ENCODE results near the gene PRR22.
A peak's percentile ranks its signal among the peaks of the same experiment; 100 is the strongest.

PRR22 gene

GRCh38 chr19:5790559-5791520 is 6.3 kb upstream of the PRR22 start, which contains the start of gene DUS3L:
Gene DUS3L, minus strand, starts transcription at chr19:5791163. Its CDS starts 22 bp downstream, at chr19:5791141.
- Histone ChIP-seq H3K27me3 (ENCODE audit: insufficient read depth, low read depth, severe bottlenecking) (no peaks in the 10 kb centered on the region), H3K36me3 (peaks cover 45% of the 10 kb centered on the region), H3K4me3 (ENCODE audit: low read depth, low read length) (peak within 1 kb of the TSS; percentile 94), H3K27ac (peak within 1 kb of the TSS; percentile 99), H3K9me3 (ENCODE audit: severe bottlenecking) (no peaks in the 10 kb centered on the region)
- peak; percentile 97 for DNase-seq
- no peak for TF ChIP-seq CTCF (IDR thresholded peaks at IDR 0.05; ENCODE audit: low read depth, low read length)

GRCh38 chr19:5789886-5790558 is 5.5 kb upstream of the PRR22 start:
- Histone ChIP-seq H3K27me3 (ENCODE audit: insufficient read depth, low read depth, severe bottlenecking) (no peaks in the 10 kb centered on the region), H3K4me3 (ENCODE audit: low read depth, low read length) (peak overlapping the region; percentile 94), H3K9me3 (ENCODE audit: severe bottlenecking) (no peaks in the 10 kb centered on the region), H3K36me3 (peaks cover 54% of the 10 kb centered on the region), H3K27ac (peak overlapping the region; percentile 99)
- TF ChIP-seq CTCF (IDR thresholded peaks at IDR 0.05; ENCODE audit: low read depth, low read length), result no peak
- no peak for DNase-seq

- no peak overlapping the region for H3K27ac ChIP-seq
- H3K36me3 ChIP-seq, result peaks cover 60% of the 10 kb centered on the region
- no peak for DNase-seq
- H3K4me3 ChIP-seq (ENCODE audit: low read depth, low read length), result no peak overlapping the region
- TF ChIP-seq CTCF (IDR thresholded peaks at IDR 0.05; ENCODE audit: low read depth, low read length), result no peak
- H3K27me3 ChIP-seq (ENCODE audit: insufficient read depth, low read depth, severe bottlenecking), result no peaks in the 10 kb centered on the region
- H3K9me3 ChIP-seq (ENCODE audit: severe bottlenecking), result no peaks in the 10 kb centered on the region
These were observed 4.8 kb upstream of the PRR22 start for GRCh38 chr19:5789351-5789761.

- H3K27ac ChIP-seq, result no peak overlapping the region
- peaks cover 60% of the 10 kb centered on the region for H3K36me3 ChIP-seq
- H3K4me3 ChIP-seq (ENCODE audit: low read depth, low read length), result no peak overlapping the region
- no peak for TF ChIP-seq CTCF (IDR thresholded peaks at IDR 0.05; ENCODE audit: low read depth, low read length)
- DNase-seq, result no peak
- no peaks in the 10 kb centered on the region for H3K27me3 ChIP-seq (ENCODE audit: insufficient read depth, low read depth, severe bottlenecking)
- H3K9me3 ChIP-seq (ENCODE audit: severe bottlenecking), result no peaks in the 10 kb centered on the region
These were observed 3.9 kb upstream of the PRR22 start for GRCh38 chr19:5788422-5788821.

GRCh38 chr19:5787409-5788182 is 3.0 kb upstream of the PRR22 start:
- H3K4me3 ChIP-seq (ENCODE audit: low read depth, low read length), result no peak overlapping the region
- no peak for TF ChIP-seq CTCF (IDR thresholded peaks at IDR 0.05; ENCODE audit: low read depth, low read length)
- peaks cover 60% of the 10 kb centered on the region for H3K36me3 ChIP-seq

More at GRCh38 chr19:5787409-5788182, 3.0 kb upstream of the PRR22 start:
- H3K9me3 ChIP-seq (ENCODE audit: severe bottlenecking), result no peaks in the 10 kb centered on the region
- no peak for DNase-seq
- H3K27ac ChIP-seq, result no peak overlapping the region
- no peaks in the 10 kb centered on the region for H3K27me3 ChIP-seq (ENCODE audit: insufficient read depth, low read depth, severe bottlenecking)

Data from WERI-Rb-1 (cell line).